ENCODE results near the gene THSD4.

The THSD4 gene

DNA sequence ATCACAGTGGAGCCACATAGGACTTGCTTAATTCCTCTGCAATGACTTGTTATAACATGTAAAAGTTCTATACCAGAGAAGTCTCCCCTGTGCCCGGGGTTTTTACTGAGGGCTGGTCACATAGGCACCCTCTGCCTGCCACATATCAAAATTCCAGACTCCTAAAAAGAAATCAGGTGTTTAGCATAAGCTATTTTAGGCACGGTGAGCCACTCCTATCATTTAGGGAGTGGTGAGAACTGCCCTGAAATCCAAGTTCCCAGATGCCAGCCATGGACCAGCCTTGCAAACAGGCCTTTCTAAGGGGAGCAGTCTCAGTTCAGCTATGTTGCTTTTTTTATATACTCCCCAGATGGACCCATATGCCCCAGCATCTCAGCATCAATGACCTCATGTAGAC is 130.3 kb downstream of the THSD4 start:
- no peaks in the 10 kb centered on the region for H3F3A ChIP-seq (ENCODE audit: insufficient read depth, low read length)
- H3K4me1 ChIP-seq (ENCODE audit: insufficient read depth, low read length, severe bottlenecking): no peaks in the 10 kb centered on the region
- H3K27me3 ChIP-seq (ENCODE audit: insufficient read depth, low read length): no peaks in the 10 kb centered on the region
- no peaks in the 10 kb centered on the region for H3K79me2 ChIP-seq (ENCODE audit: insufficient read depth, low read length)
- no peak overlapping the region for H3K9ac ChIP-seq (ENCODE audit: low read length)
- no peaks in the 10 kb centered on the region for H3K36me3 ChIP-seq (ENCODE audit: insufficient read depth, low read length)
- H3K4me2 ChIP-seq (ENCODE audit: low read length): no peak overlapping the region
- no peaks in the 10 kb centered on the region for H3K9me2 ChIP-seq (ENCODE audit: low read depth, low read length)
- no peaks in the 10 kb centered on the region for H4K20me1 ChIP-seq (ENCODE audit: insufficient read depth, low read length)
- no peak overlapping the region for H3K4me3 ChIP-seq (ENCODE audit: low read depth, low read length, poor library complexity, severe bottlenecking)
- TF ChIP-seq EZH2 (IDR thresholded peaks at IDR 0.05; ENCODE audit: borderline replicate concordance, low read length): no peak
- TF ChIP-seq CTCF (IDR thresholded peaks at IDR 0.05; ENCODE audit: low read length): no peak
- H3K9me3 ChIP-seq (ENCODE audit: low read length): no peaks in the 10 kb centered on the region
- H3K27ac ChIP-seq (ENCODE audit: low read depth, low read length, poor library complexity, severe bottlenecking): no peak overlapping the region
- no peak overlapping the region for H2AFZ ChIP-seq (ENCODE audit: low read length)

- Histone ChIP-seq H3F3A (ENCODE audit: insufficient read depth, low read length) (no peaks in the 10 kb centered on the region), H3K36me3 (ENCODE audit: insufficient read depth, low read length) (no peaks in the 10 kb centered on the region), H3K9me3 (ENCODE audit: low read length) (no peaks in the 10 kb centered on the region), H3K4me3 (ENCODE audit: low read depth, low read length, poor library complexity, severe bottlenecking) (no peak overlapping the region), H3K4me1 (ENCODE audit: insufficient read depth, low read length, severe bottlenecking) (no peaks in the 10 kb centered on the region), H2AFZ (ENCODE audit: low read length) (no peak overlapping the region), H3K9me2 (ENCODE audit: low read depth, low read length) (no peaks in the 10 kb centered on the region), H3K9ac (ENCODE audit: low read length) (no peak overlapping the region), H4K20me1 (ENCODE audit: insufficient read depth, low read length) (no peaks in the 10 kb centered on the region), H3K4me2 (ENCODE audit: low read length) (no peak overlapping the region), H3K27me3 (ENCODE audit: insufficient read depth, low read length) (0 out of 2 replicates have a peak, but pooled peaks cover 4% of the 10 kb centered on the region), H3K27ac (ENCODE audit: low read depth, low read length, poor library complexity, severe bottlenecking) (no peak overlapping the region), H3K79me2 (ENCODE audit: insufficient read depth, low read length) (no peaks in the 10 kb centered on the region)
- TF ChIP-seq CTCF (IDR thresholded peaks at IDR 0.05; ENCODE audit: low read length) (no peak), EZH2 (IDR thresholded peaks at IDR 0.05; ENCODE audit: borderline replicate concordance, low read length) (no peak)
Observed at GRCh38 chr15:71248386-71248785, 133.1 kb downstream of the THSD4 start.

DNA sequence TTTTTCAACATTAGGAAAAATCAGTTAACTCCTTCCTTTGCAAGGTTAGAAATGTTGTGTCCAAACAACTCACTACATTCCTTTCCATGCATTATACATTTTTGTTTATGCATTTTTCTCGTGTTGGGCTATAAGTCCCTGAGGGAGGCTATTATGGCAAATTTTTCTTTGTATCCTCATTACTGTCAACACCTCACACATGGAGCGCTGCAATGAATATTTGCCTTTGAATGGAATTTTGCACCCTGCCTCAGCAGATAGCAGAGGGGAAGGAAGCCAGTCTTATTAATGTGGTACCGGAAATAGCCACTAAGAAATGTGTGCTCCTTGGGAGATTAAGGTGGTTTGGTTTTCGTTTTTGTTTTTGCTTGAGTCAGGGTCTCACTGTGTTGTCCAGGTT is 134.7 kb downstream of the THSD4 start:
- Histone ChIP-seq H3K36me3 (ENCODE audit: insufficient read depth, low read length) (no peaks in the 10 kb centered on the region), H4K20me1 (ENCODE audit: insufficient read depth, low read length) (no peaks in the 10 kb centered on the region), H3K9me2 (ENCODE audit: low read depth, low read length) (no peaks in the 10 kb centered on the region), H3K9me3 (ENCODE audit: low read length) (no peaks in the 10 kb centered on the region), H3K27me3 (ENCODE audit: insufficient read depth, low read length) (0 out of 2 replicates have a peak, but pooled peaks cover 4% of the 10 kb centered on the region), H3F3A (ENCODE audit: insufficient read depth, low read length) (no peaks in the 10 kb centered on the region), H3K4me2 (ENCODE audit: low read length) (no peak overlapping the region), H3K4me1 (ENCODE audit: insufficient read depth, low read length, severe bottlenecking) (no peaks in the 10 kb centered on the region), H3K79me2 (ENCODE audit: insufficient read depth, low read length) (no peaks in the 10 kb centered on the region), H2AFZ (ENCODE audit: low read length) (no peak overlapping the region), H3K27ac (ENCODE audit: low read depth, low read length, poor library complexity, severe bottlenecking) (no peak overlapping the region), H3K4me3 (ENCODE audit: low read depth, low read length, poor library complexity, severe bottlenecking) (no peak overlapping the region), H3K9ac (ENCODE audit: low read length) (no peak overlapping the region)
- TF ChIP-seq EZH2 (IDR thresholded peaks at IDR 0.05; ENCODE audit: borderline replicate concordance, low read length) (no peak), CTCF (IDR thresholded peaks at IDR 0.05; ENCODE audit: low read length) (no peak)
